KOPT-K1 (cell line): ENCODE results near the gene SERPINC1.
"Not testable (repeated sequence)": the region's sequence is repeated elsewhere in the genome, so short reads cannot be mapped to it uniquely, and the experiment has no call there.

Experiments used
- H3K27ac ChIP-seq: fragments of 200-600 bp; sonication (generic); 2 replicates; pipeline ENCODE4 v1.5.1; 2016; ENCODE audit warnings: antibody characterized with exemption, mild to moderate bottlenecking, low read depth, low read length; ENCODE audit not compliant: poor library complexity, severe bottlenecking
- H3K36me3 ChIP-seq: fragments of 200-600 bp; sonication (generic); 2 replicates; pipeline ENCODE4 v1.5.1; 2017; ENCODE audit warnings: antibody characterized with exemption, mild to moderate bottlenecking, low read length, moderate library complexity; ENCODE audit not compliant: insufficient read depth
- H3K9me3 ChIP-seq: fragments of 200-600 bp; sonication (generic); 2 replicates; pipeline ENCODE4 v1.5.1; 2017; ENCODE audit warnings: antibody characterized with exemption, low read length, mild to moderate bottlenecking; ENCODE audit not compliant: insufficient read depth, poor library complexity, severe bottlenecking

The SERPINC1 gene

GRCh38 chr1:173862146-173862768 lies 54.9 kb downstream of the SERPINC1 start:
- not testable (repeated sequence) for H3K9me3 ChIP-seq, H3K27ac ChIP-seq
- H3K36me3 ChIP-seq, result peaks cover 93% of the 10 kb centered on the region

- Histone ChIP-seq H3K36me3 (peaks cover 94% of the 10 kb centered on the region), H3K9me3 (no peaks in the 10 kb centered on the region), H3K27ac (no peak overlapping the region)
Observed at GRCh38 chr1:173861731-173862145, 55.4 kb downstream of the SERPINC1 start.

- H3K9me3 ChIP-seq, result no peaks in the 10 kb centered on the region
- peaks cover 94% of the 10 kb centered on the region for H3K36me3 ChIP-seq
- H3K27ac ChIP-seq, result no peak overlapping the region
Observed at GRCh38 chr1:173860065-173860464, 57.1 kb downstream of the SERPINC1 start.

GRCh38 chr1:173859547-173859946 lies 57.6 kb downstream of the SERPINC1 start:
- peaks cover 94% of the 10 kb centered on the region for H3K36me3 ChIP-seq
- not testable (repeated sequence) for H3K27ac ChIP-seq, H3K9me3 ChIP-seq

- H3K36me3 ChIP-seq, result peaks cover 93% of the 10 kb centered on the region
- no peaks in the 10 kb centered on the region for H3K9me3 ChIP-seq
- H3K27ac ChIP-seq, result no peak overlapping the region
Observed at GRCh38 chr1:173857363-173857917, 59.7 kb downstream of the SERPINC1 start.

- Histone ChIP-seq H3K36me3 (peaks cover 92% of the 10 kb centered on the region), H3K9me3 (no peaks in the 10 kb centered on the region), H3K27ac (no peak overlapping the region)
Observed at GRCh38 chr1:173856903-173857302, 60.2 kb downstream of the SERPINC1 start.

GRCh38 chr1:173856014-173856413 lies 61.1 kb downstream of the SERPINC1 start:
- Histone ChIP-seq H3K27ac (no peak overlapping the region), H3K36me3 (peaks cover 92% of the 10 kb centered on the region), H3K9me3 (no peaks in the 10 kb centered on the region)
